Brain microvascular endothelial cell (primary cell): ENCODE measurements around the gene FOXN1.
"Not testable (repeated sequence)": the region's sequence is repeated elsewhere in the genome, so short reads cannot be mapped to it uniquely, and the experiment has no call there.

Source experiments
- DNase-seq: peaks from one replicate; pipeline ENCODE4 v3.0.0-alpha.2; 2020
- H3K27ac ChIP-seq: fragments of 250-450 bp; sonication (Bioruptor Pico); 2 replicates; pipeline ENCODE4 v1.5.1; 2020; ENCODE audit warnings: mild to moderate bottlenecking, moderate library complexity
- H3K27me3 ChIP-seq: fragments of 250-450 bp; sonication (Bioruptor Pico); replicated peaks from 2 replicates; pipeline ENCODE4 v1.5.1; 2020; ENCODE audit warnings: mild to moderate bottlenecking
- H3K36me3 ChIP-seq: fragments of 250-450 bp; sonication (Bioruptor Pico); replicated peaks from 2 replicates; pipeline ENCODE4 v1.5.1; 2020; ENCODE audit warnings: mild to moderate bottlenecking
- H3K4me3 ChIP-seq: 2 replicates; pipeline ENCODE4 v1.5.1; 2011; ENCODE audit warnings: low read depth, mild to moderate bottlenecking, control low read depth, low read length, moderate library complexity
- CTCF ChIP-seq: IDR thresholded peaks from 2 replicates; pipeline ENCODE4 v1.5.1; 2011; ENCODE audit warnings: low read depth, mild to moderate bottlenecking, moderate library complexity, low read length, control low read depth, inconsistent platforms; ENCODE audit errors: missing control alignments
- in situ Hi-C: cut with HindIII; loops from 2 replicates; pipeline ENCODE4 v1.10.0; 2017; ENCODE audit warnings: low sequenced_read_pairs, low pct_ligation_motif_present

Gene FOXN1

GRCh38 chr17:28518132-28518531 lies 12.0 kb downstream of the FOXN1 start:
- no peak for DNase-seq
- peaks cover 2% of the 10 kb centered on the region for H3K27me3 ChIP-seq
- TF ChIP-seq CTCF, result no peak
- H3K4me3 ChIP-seq, result no peak overlapping the region
- no peaks in the 10 kb centered on the region for H3K36me3 ChIP-seq
- in situ Hi-C loops, result no loop called here
- no peak overlapping the region for H3K27ac ChIP-seq

- in situ Hi-C loops, result no loop called here
- no peak for TF ChIP-seq CTCF
- DNase-seq, result no peak
- H3K27ac ChIP-seq, result no peak overlapping the region
- H3K36me3 ChIP-seq, result no peaks in the 10 kb centered on the region
- H3K27me3 ChIP-seq, result peaks cover 2% of the 10 kb centered on the region
- no peak overlapping the region for H3K4me3 ChIP-seq
Observed at GRCh38 chr17:28518578-28518977, 12.4 kb downstream of the FOXN1 start.

- in situ Hi-C loops, result no loop called here
- Histone ChIP-seq H3K36me3 (no peaks in the 10 kb centered on the region), H3K27me3 (peaks cover 2% of the 10 kb centered on the region), H3K4me3 (no peak overlapping the region), H3K27ac (no peak overlapping the region)
- no peak for TF ChIP-seq CTCF
- DNase-seq, result no peak
Observed at GRCh38 chr17:28519236-28519635, 13.1 kb downstream of the FOXN1 start.

GRCh38 chr17:28520687-28521086 lies 14.5 kb downstream of the FOXN1 start:
- H3K4me3 ChIP-seq, result no peak overlapping the region
- no peak for DNase-seq
- no peaks in the 10 kb centered on the region for H3K36me3 ChIP-seq
- in situ Hi-C loops, result no loop called here
- no peak for TF ChIP-seq CTCF
- no peak overlapping the region for H3K27ac ChIP-seq
- peaks cover 2% of the 10 kb centered on the region for H3K27me3 ChIP-seq

- no peak overlapping the region for H3K27ac ChIP-seq
- peaks cover 2% of the 10 kb centered on the region for H3K27me3 ChIP-seq
- in situ Hi-C loops, result no loop called here
- no peak overlapping the region for H3K4me3 ChIP-seq
- H3K36me3 ChIP-seq, result no peaks in the 10 kb centered on the region
- TF ChIP-seq CTCF, result no peak
- DNase-seq, result no peak
Observed at GRCh38 chr17:28521311-28522085, 15.3 kb downstream of the FOXN1 start.

GRCh38 chr17:28522281-28522680 lies 16.1 kb downstream of the FOXN1 start:
- DNase-seq, H3K27me3 ChIP-seq, H3K4me3 ChIP-seq, H3K27ac ChIP-seq, H3K36me3 ChIP-seq, in situ Hi-C loops: not testable (repeated sequence)
